ENCODE measurements around the gene HOATZ.

The HOATZ gene

DNA sequence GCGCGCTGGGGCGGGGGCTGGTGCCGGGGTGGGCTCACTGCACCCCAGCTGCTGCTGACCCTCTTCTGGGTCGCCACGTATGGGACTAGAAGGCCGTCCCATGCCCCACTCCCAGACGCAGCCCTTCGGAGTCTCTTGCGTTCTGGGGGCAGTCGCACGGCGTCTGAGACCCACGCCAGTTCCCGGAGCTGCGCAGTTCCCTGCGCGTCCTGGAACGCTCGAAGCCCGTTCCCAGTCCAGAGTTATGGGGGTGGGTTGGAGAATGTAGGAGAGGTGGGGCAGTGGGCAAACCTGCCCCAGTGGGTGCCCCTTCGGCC, 26.3 kb downstream of the HOATZ start:
- TF ChIP-seq, protein P1, sequence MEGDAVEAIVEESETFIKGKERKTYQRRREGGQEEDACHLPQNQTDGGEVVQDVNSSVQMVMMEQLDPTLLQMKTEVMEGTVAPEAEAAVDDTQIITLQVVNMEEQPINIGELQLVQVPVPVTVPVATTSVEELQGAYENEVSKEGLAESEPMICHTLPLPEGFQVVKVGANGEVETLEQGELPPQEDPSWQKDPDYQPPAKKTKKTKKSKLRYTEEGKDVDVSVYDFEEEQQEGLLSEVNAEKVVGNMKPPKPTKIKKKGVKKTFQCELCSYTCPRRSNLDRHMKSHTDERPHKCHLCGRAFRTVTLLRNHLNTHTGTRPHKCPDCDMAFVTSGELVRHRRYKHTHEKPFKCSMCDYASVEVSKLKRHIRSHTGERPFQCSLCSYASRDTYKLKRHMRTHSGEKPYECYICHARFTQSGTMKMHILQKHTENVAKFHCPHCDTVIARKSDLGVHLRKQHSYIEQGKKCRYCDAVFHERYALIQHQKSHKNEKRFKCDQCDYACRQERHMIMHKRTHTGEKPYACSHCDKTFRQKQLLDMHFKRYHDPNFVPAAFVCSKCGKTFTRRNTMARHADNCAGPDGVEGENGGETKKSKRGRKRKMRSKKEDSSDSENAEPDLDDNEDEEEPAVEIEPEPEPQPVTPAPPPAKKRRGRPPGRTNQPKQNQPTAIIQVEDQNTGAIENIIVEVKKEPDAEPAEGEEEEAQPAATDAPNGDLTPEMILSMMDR (IDR thresholded peaks at IDR 0.05): no peak
- H3K4me1 ChIP-seq: peaks cover 0 to 26% (median 7%) of the 10 kb centered on the region in 4 donors
- H3K27ac ChIP-seq: peak overlapping the region; percentile 76 to 78
- H3K27me3 ChIP-seq: no peaks in the 10 kb centered on the region
- H3K4me3 ChIP-seq: peak overlapping the region; percentile 69 to 74
- peaks cover 0 to 16% (median 0%) of the 10 kb centered on the region in 3 donors for H3K36me3 ChIP-seq
- intact Hi-C loops (cut with DNase I; ENCODE audit: low total_unique reads): no loop called here
- DNase-seq: no peak
- H3K9me3 ChIP-seq: no peaks in the 10 kb centered on the region

DNA sequence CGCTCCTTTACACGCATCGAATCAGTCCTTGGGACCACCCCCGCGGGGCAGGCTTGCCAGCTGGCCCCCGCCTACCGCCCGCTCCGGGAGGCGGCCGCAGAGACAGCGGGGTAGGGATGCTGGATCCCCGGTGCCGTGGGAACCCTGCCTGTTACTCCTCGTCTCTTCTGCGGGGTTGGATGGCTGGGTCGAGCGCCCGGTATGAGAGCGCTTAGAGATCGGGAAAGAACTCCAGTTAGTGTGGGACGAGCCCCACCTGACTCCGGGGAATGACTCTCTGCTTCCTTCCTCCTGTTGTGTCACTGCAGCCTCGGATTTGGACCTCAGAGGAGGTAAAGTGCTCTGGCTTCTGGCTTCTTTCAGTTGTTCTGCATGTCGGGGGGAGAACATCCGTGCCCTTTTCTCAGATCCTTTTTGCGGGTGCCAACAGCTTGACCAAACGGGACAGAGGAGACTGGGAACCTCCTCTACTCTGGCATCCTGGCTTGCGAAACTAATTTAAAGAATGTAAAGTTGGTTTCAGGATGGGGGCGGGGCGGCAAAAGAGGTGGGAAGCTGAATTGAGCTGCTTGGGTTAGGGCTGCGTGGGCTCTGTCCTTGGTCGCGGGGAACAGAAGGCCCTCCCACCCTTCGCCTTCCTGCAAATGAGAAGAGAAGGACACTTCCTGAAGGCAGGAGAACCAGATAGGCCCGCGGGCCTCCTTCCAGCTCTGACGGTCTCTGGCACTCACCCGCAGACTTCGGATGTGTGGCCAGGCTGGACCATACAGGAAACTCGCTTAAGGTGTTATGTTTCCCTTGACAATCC, 26.9 kb downstream of the HOATZ start:
- peaks cover 0 to 22% (median 0%) of the 10 kb centered on the region in 3 donors for H3K36me3 ChIP-seq
- peaks cover 0 to 26% (median 7%) of the 10 kb centered on the region in 4 donors for H3K4me1 ChIP-seq
- TF ChIP-seq, protein P1 (IDR thresholded peaks at IDR 0.05): no peak
- peak overlapping the region; percentile 76 to 78 for H3K27ac ChIP-seq
- no peaks in the 10 kb centered on the region for H3K9me3 ChIP-seq
- intact Hi-C loops (cut with DNase I; ENCODE audit: low total_unique reads): no loop called here
- H3K27me3 ChIP-seq: no peaks in the 10 kb centered on the region
- DNase-seq: peak; percentile 48 to 72
- H3K4me3 ChIP-seq: peak overlapping the region; percentile 69 to 74

DNA sequence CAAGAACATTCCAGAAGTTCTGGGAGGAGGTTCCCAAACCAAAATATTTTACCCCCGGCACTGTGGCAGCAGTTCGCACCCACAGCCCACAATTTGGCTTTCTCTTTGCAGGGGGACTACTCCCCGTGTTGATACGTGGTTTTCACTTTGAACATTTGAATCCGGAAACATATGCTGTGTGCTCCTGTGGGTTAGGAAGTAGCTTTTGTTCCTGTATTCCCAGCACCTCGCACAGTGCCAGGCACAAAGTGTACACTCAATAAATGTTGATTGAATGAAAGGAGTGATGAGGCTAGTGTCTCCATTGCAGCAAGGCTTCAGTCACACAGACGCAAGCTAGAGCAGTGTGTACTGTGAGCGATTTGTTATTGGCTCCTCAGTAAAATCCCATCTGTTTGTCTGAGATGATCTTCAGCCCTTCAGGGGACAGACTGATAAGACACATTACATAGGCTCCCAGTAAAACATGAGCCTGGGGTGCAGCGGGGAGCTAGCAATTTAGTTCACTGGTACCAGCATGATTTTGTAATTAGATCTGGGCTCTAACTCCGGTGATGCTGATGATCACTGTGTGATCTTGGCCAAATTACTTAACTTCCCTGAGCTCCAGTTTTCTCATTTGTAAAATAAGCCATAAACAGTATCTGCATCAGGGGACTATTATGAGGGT, 28.2 kb downstream of the HOATZ start:
- Histone ChIP-seq H3K9me3 (no peaks in the 10 kb centered on the region), H3K27me3 (no peaks in the 10 kb centered on the region), H3K4me3 (no peak overlapping the region), H3K36me3 (peaks cover 0 to 34% (median 0%) of the 10 kb centered on the region in 3 donors), H3K27ac (peak overlapping the region in 1 of 2 donors; percentile 76), H3K4me1 (peaks cover 0 to 26% (median 7%) of the 10 kb centered on the region in 4 donors)
- DNase-seq: no peak
- TF ChIP-seq, protein P1 (IDR thresholded peaks at IDR 0.05): no peak
- intact Hi-C loops (cut with DNase I; ENCODE audit: low total_unique reads): no loop called here

DNA sequence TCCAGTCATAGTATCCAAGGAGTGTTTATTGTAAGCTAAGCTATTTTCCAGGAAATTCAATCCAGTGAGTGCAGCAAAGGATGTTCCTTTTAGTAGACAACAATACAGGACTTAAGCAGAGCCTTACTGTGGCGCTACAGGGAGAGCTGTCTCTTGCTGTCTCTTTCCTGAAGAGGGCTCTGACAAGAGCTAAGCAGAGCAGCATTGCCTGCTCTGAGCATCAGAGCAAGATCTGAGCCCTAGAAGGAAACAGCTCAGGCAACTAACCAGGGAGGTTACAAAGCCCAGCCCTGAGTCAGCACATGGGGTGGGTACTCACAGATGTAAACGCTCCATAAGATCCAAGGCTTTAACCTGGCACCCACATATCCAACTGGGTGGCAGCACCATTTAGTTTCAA, 33.9 kb downstream of the HOATZ start:
- no peaks in the 10 kb centered on the region for H3K9me3 ChIP-seq
- no peak overlapping the region for H3K4me3 ChIP-seq
- peaks cover 0 to 56% (median 0%) of the 10 kb centered on the region in 3 donors for H3K36me3 ChIP-seq
- H3K27me3 ChIP-seq: no peaks in the 10 kb centered on the region
- no peaks in the 10 kb centered on the region for H3K4me1 ChIP-seq
- TF ChIP-seq, protein P1 (IDR thresholded peaks at IDR 0.05): no peak
- H3K27ac ChIP-seq: no peak overlapping the region
- intact Hi-C loops (cut with DNase I; ENCODE audit: low total_unique reads): no loop called here
- no peak for DNase-seq

DNA sequence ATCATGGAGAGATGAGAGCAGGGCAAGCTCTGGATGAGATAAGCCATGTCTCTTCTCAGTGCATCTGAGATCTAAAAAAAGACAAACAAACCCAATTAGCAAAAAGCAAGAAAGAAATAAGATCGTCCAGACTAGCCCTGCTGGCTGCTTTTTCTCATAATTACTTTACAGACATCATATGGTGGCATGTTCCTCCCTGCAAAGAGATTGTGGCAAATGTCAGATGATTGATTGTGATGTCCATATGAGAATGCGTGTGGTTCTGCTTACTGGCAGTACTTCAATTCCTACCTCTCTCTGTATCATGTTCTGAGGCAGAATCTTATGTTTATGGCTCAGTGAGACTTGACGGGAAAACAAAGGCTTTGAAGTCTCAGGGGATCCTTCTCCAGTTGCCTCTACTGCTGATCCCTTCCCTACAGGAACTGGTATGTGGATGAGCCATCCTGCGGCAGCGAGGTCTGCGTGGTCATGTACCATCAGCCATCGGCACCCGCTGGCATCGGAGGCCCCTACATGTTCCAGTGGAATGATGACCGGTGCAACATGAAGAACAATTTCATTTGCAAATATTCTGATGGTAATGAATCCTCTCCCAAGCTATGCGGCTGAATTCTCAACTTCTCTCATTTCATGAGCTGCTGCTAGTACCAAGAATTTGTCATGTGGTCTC, 34.8 kb downstream of the HOATZ start:
- no peaks in the 10 kb centered on the region for H3K9me3 ChIP-seq
- peaks cover 0 to 52% (median 0%) of the 10 kb centered on the region in 3 donors for H3K36me3 ChIP-seq
- no peak for DNase-seq
- H3K27ac ChIP-seq: no peak overlapping the region
- H3K4me3 ChIP-seq: no peak overlapping the region
- intact Hi-C loops (cut with DNase I; ENCODE audit: low total_unique reads): no loop called here
- TF ChIP-seq, protein P1 (IDR thresholded peaks at IDR 0.05): no peak
- no peaks in the 10 kb centered on the region for H3K4me1 ChIP-seq
- no peaks in the 10 kb centered on the region for H3K27me3 ChIP-seq
